GM19043 (cell line): ENCODE results near the gene GPR3.

Source experiments
- ATAC-seq: cut with Tn5 transposase; IDR thresholded peaks from one replicate; pipeline ENCODE4 v1.9.1; 2021; ENCODE audit warnings: low read depth; ENCODE audit not compliant: unreplicated experiment

The GPR3 gene

GRCh38 chr1:27358038-27358927, 34.1 kb upstream of the GPR3 start:
- ATAC-seq, result no peak

- no peak for ATAC-seq
Measured at GRCh38 chr1:27358928-27359313, 33.5 kb upstream of the GPR3 start.

- no peak for ATAC-seq
Measured at GRCh38 chr1:27359822-27360158, 32.6 kb upstream of the GPR3 start.

- no peak for ATAC-seq
Measured at GRCh38 chr1:27360159-27361043, 32.0 kb upstream of the GPR3 start.

- ATAC-seq, result no peak
Measured at GRCh38 chr1:27361044-27361402, 31.4 kb upstream of the GPR3 start.

DNA sequence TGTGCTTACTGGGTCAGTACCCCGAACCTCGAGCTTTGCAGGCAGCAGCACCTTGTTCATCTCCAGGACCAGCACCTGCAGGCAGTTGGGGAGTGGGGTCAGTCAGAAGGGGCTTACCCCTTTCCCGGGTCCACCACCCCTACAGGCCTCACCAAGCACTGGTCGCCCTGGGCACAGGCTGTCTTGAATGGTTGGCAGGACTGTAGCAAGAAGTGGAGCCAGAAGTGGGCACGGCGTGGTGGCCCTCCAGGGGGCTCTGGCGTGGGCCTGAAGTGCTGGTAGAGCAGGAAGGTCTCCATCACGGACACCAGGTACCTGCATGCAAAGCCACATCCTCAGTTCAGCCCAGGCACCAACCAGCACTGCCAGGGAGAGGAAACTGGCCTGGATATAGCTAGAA, 30.9 kb upstream of the GPR3 start:
- ATAC-seq, result no peak

GRCh38 chr1:27363766-27364695, 28.4 kb upstream of the GPR3 start:
- ATAC-seq, result no peak

DNA sequence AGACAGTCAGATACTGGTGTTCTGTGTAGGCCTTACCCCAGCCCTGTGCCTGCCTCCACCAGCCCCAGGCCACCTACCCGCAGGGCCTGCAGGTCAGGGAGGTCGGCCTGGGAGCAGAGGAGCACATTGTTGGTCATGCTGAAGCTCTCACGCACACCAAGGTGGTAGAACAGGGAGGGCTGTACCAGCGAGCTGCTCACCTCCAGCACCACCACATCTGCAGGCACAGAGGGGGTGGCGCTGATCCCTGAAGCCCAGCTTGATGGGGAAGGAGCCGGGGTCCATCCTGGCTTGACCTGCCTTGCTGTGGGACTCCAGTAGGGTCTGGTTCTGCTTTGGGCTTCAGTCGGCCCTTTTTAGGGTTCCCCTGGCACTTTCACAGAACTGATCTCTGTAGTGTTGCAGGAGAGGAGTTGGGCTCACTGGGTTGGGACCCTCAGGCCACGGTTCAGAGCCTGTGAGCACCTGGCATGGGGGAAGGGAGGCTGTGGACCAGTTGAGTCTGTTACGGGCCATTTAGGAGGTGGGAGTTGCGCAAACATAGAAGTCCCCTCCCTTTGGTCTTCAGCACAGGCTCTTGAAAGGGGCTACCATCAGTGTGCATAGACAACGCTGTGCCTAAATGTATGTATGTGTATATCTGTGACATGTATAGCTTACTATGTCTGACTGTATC, 27.6 kb upstream of the GPR3 start:
- no peak for ATAC-seq

DNA sequence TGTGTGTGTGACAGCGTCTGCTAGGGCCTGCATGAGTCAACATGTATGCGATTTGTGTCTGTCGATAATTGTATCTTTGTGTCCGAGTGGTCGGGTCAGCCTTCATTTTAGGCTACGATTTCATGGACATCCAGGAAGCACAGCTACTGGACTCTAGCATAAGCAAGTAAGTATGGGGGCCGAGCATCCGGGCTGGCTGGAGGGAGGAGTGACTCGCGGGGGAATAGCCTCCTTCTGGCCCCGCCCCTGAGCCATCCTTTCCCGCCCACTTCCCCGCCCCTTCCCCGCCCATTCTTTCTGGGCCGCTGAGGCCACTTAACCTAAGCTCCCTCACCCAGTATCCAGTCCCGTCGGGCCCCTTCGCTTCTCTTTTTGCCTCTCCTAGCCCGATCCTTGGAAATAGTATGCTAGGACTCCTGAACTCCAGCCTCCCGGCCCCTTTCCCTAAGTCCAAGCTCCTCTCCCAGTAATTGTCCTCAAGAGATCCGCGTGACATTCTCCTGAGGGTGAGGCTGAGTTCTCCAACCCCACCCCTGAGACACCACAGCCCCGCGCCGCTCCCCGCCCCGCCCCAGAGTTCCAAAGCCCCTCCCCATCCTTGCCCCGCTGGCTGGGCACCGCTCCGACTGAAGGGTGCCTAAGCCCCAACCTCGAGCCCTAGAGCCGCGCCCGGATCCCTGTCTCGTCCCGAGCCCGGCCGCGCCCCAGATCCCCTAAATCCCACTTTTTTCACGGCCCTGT, 26.9 kb upstream of the GPR3 start:
- ATAC-seq, result peak; percentile 40

- no peak for ATAC-seq
Measured at GRCh38 chr1:27366113-27366410, 26.4 kb upstream of the GPR3 start.

- no peak for ATAC-seq
Measured at GRCh38 chr1:27366411-27367159, 25.8 kb upstream of the GPR3 start, which contains the start of gene MAP3K6. TSS of gene MAP3K6 (minus strand) at chr1:27366961. CDS start at chr1:27366597, 364 bp downstream.

DNA sequence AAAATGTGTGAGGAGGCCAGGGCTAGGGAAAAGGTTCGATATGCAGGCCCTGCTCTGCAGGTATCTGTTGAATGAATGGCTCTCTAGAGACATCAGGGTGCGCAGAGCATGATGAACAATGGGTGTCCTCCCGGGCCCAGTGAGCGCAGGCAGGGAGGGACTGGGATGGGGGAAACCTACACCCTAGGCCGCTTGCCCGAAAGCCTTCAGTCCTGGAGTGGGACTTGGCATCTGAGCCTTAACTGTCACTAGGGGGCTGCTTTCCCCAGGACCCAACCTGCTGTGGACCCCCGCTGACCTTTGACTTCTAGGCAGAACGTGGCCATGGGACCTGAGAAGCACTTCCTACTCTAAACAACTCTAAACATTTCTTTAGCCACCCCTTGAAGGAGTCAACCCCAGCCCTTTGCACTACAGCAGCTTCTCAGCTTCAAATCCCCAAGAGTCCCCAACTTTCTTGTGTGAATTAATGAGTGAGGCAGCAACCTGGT, 25.2 kb upstream of the GPR3 start:
- no peak for ATAC-seq

GRCh38 chr1:27368869-27369582, 23.4 kb upstream of the GPR3 start:
- no peak for ATAC-seq

DNA sequence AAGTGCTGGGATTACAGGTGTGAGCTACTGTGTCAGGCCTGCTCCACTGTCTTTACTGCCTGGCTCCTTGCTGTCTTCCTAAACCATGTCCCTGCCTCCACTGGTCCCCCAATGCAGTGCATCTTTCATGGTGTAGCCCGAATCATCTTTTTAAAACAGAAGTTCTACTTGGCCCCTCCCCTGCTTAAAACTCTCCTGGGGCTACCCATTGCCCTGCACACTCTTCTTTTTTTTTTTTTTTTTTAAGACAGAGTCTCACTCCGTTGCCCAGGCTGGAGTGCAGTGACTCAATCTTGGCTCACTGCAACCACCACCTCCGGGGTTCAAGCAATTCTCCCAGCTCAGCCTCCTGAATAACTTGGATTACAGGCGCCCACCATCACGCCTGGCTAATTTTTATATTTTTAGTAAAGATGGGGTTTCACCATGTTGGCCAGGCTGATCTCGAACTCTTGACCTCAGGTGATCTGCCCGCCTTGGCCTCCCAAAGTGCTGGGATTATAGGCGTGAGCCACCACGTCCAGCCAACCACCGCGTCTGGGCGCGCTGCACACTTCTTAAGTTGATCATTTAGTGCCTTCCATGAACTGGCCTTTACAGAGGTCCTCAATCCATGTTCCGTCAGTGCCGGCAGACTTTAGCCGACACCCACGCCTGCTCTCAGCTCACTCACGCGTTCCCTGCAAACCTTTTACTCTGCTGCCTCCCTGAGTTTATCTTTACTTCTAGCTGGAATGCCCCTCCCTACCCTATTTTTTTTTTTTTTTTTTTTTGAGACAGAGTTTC, 20.2 kb upstream of the GPR3 start:
- ATAC-seq, result no peak

GRCh38 chr1:27372808-27373690, 19.4 kb upstream of the GPR3 start:
- no peak for ATAC-seq

- no peak for ATAC-seq
Measured at GRCh38 chr1:27374362-27375086, 17.9 kb upstream of the GPR3 start, which contains the start of gene FCN3. TSS of gene FCN3 (minus strand) at chr1:27374824. CDS start at chr1:27374818, 6 bp downstream.
